Brain microvascular endothelial cell (primary cell): Measurements from ENCODE around the gene EFEMP1.

Experiments used
- DNase-seq: peaks from one replicate; pipeline ENCODE4 v3.0.0-alpha.2; 2020
- H3K27ac ChIP-seq: fragments of 250-450 bp; sonication (Bioruptor Pico); 2 replicates; pipeline ENCODE4 v1.5.1; 2020; ENCODE audit warnings: mild to moderate bottlenecking, moderate library complexity
- H3K27me3 ChIP-seq: fragments of 250-450 bp; sonication (Bioruptor Pico); replicated peaks from 2 replicates; pipeline ENCODE4 v1.5.1; 2020; ENCODE audit warnings: mild to moderate bottlenecking
- H3K36me3 ChIP-seq: fragments of 250-450 bp; sonication (Bioruptor Pico); replicated peaks from 2 replicates; pipeline ENCODE4 v1.5.1; 2020; ENCODE audit warnings: mild to moderate bottlenecking
- H3K4me3 ChIP-seq: 2 replicates; pipeline ENCODE4 v1.5.1; 2011; ENCODE audit warnings: low read depth, mild to moderate bottlenecking, control low read depth, low read length, moderate library complexity
- in situ Hi-C: cut with HindIII; loops from 2 replicates; pipeline ENCODE4 v1.10.0; 2017; ENCODE audit warnings: low sequenced_read_pairs, low pct_ligation_motif_present
- TF ChIP-seq, protein P1 (sequence below): IDR thresholded peaks from 2 replicates; pipeline ENCODE4 v1.5.1; 2011; ENCODE audit warnings: low read depth, mild to moderate bottlenecking, moderate library complexity, low read length, control low read depth, inconsistent platforms; ENCODE audit errors: missing control alignments

EFEMP1 gene

DNA sequence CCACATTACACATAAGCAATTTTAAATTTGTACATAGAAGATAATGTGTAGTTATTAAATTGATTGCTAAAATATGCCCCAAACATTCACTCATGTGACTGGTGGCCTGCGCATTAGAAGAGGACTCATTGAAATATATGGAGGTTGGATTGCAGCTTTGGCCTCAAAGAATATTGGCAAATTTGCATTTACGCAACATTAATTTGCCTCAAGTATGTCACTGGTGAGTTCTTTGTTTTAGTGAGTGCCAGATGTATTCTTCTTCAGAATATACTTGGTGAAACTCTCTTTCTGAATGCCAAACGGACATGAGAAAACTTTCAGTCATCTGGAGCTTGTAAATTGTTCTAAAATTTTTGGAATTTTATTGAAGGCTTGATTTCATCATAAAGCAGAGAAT lies 5.9 kb upstream of the EFEMP1 start:
- H3K4me3 ChIP-seq, result no peak overlapping the region
- in situ Hi-C loops, result no loop called here
- H3K27me3 ChIP-seq, result peaks cover 5% of the 10 kb centered on the region
- H3K27ac ChIP-seq, result no peak overlapping the region
- DNase-seq, result no peak
- TF ChIP-seq, protein P1, sequence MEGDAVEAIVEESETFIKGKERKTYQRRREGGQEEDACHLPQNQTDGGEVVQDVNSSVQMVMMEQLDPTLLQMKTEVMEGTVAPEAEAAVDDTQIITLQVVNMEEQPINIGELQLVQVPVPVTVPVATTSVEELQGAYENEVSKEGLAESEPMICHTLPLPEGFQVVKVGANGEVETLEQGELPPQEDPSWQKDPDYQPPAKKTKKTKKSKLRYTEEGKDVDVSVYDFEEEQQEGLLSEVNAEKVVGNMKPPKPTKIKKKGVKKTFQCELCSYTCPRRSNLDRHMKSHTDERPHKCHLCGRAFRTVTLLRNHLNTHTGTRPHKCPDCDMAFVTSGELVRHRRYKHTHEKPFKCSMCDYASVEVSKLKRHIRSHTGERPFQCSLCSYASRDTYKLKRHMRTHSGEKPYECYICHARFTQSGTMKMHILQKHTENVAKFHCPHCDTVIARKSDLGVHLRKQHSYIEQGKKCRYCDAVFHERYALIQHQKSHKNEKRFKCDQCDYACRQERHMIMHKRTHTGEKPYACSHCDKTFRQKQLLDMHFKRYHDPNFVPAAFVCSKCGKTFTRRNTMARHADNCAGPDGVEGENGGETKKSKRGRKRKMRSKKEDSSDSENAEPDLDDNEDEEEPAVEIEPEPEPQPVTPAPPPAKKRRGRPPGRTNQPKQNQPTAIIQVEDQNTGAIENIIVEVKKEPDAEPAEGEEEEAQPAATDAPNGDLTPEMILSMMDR, result no peak
- H3K36me3 ChIP-seq, result no peaks in the 10 kb centered on the region

DNA sequence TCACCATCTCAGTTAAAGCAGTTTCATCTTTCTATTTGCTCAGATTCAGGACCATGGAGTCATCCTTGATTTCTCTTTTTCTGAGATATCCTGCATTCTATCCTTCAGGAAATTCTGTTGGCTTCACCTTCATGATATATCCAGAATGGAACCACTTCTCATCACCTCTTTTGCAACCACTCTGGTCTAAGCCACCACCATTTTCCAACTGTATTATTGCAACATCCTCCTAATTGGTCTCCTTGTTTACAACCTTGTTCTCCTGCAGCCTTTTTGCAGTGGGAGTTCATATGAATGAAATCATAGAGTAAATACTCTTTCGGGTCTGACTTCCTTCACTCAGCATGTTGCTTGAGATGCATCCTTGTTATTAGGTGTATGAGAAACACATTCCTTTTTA lies 3.4 kb upstream of the EFEMP1 start:
- in situ Hi-C loops, result no loop called here
- no peaks in the 10 kb centered on the region for H3K36me3 ChIP-seq
- TF ChIP-seq, protein P1, result no peak
- peaks cover 7% of the 10 kb centered on the region for H3K27me3 ChIP-seq
- no peak overlapping the region for H3K4me3 ChIP-seq
- DNase-seq, result no peak
- no peak overlapping the region for H3K27ac ChIP-seq

DNA sequence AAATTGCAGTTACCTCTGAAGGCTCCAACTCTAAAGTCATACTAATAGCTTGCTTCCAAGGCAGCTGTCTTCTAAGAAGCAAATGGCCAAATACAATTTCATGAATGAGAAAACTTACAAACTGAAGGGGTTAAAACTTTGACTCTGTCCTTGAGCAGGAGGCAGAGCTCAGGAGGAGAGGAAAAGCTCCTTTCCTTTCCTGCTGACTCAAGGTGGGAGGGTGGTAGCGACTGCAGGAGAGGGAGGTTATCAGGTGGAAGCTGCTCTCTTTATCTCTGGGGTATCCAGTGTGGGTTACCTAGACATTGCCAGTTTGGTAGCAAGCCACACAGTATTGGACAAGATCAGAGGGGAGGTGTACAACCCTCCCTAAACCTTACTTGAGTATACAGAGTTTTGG lies 2.7 kb upstream of the EFEMP1 start:
- H3K27ac ChIP-seq, result no peak overlapping the region
- H3K4me3 ChIP-seq, result no peak overlapping the region
- TF ChIP-seq, protein P1, result no peak
- DNase-seq, result no peak
- H3K36me3 ChIP-seq, result no peaks in the 10 kb centered on the region
- in situ Hi-C loops, result no loop called here
- peaks cover 3% of the 10 kb centered on the region for H3K27me3 ChIP-seq

DNA sequence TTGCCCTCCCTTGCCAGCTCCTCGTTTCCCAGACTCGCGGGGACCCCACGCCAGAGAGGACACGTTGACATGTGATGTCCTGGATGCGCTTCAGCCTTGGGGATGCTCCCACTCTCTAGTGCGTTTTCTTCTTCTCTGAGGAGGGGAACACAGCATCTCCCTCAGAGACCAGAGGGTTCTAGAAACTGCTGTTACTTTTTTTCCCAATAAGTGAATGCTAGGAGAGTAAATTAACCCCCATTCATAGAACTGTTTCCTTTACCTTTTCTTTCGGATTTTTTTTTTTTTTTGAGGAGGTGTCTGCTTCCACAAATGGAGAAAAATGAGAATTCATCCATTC lies 370 bp upstream of the EFEMP1 start:
- in situ Hi-C loops, result no loop called here
- H3K4me3 ChIP-seq, result peak overlapping the region; percentile 72

DNA sequence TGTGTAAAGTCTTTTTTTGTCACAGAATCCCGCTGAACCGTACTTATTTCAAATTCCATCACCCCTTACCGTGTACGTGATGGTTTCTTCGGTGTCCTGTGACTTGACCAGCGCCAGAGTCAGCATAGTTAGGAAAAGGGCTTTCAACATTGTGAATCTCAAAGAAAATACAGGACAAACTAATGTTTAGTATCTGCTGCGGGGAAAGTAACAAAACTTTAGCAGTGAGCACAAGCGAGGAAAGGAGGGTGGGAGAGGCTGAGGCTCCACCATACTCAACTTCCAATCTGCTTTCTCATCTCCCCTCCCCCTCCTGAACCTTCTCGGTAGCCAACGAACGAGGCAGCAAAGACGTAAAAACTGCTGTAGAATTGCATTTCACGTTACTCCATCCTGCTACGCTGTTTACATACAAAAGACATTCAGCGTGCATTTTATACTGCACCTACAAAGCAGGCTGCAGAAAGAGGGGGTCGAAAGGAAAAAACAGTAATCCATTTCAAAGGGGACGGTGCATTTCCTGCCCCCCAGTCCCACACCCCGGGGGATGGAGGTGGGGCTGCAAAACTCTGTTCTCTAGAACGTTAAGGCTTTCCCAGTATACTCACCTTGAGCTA lies 1.2 kb downstream of the EFEMP1 start:
- Histone ChIP-seq H3K27me3 (peaks cover 2% of the 10 kb centered on the region), H3K36me3 (no peaks in the 10 kb centered on the region), H3K27ac (no peak overlapping the region), H3K4me3 (peak overlapping the region; percentile 72)
- DNase-seq, result peak; percentile 11
- TF ChIP-seq, protein P1, result no peak
- in situ Hi-C loops, result no loop called here

More for the DNA sequence above, 370 bp upstream of the EFEMP1 start:
- no peaks in the 10 kb centered on the region for H3K36me3 ChIP-seq
- H3K27me3 ChIP-seq, result peaks cover 2% of the 10 kb centered on the region
- TF ChIP-seq, protein P1, result no peak
- H3K27ac ChIP-seq, result no peak overlapping the region
- DNase-seq, result no peak

DNA sequence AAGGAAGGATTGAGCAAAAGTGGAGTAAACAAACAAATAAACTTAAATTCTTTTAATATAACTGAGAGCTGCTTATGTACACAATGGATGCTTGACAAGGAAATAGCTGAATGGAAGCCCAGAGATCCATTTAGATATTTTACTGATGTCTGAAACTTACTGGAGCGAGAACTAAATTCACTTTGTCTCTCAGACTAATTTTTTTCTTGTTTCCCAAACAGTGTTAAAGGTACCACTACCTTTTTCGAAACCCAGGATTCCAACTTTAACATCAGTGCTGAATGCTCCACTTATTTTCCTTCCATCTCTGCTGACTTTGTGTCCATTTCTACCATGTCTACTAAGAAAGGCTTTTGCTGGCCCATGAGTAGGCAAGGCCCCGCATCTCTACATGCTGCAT lies 4.0 kb downstream of the EFEMP1 start:
- Histone ChIP-seq H3K4me3 (no peak overlapping the region), H3K27ac (no peak overlapping the region), H3K36me3 (peaks cover 5% of the 10 kb centered on the region), H3K27me3 (peaks cover 2% of the 10 kb centered on the region)
- in situ Hi-C loops, result no loop called here
- DNase-seq, result no peak
- TF ChIP-seq, protein P1, result no peak
